Stimulated activated naive CD8-positive, alpha-beta T cell treated with anti-CD3 and anti-CD28 coated beads, Interleukin-15, Interleukin-2, amounts not matched to agents 100 U/mL and 50 U/mL, for 24 hours (primary cell): ENCODE results near the gene GPN1.
"Not testable (repeated sequence)": the region's sequence is repeated elsewhere in the genome, so short reads cannot be mapped to it uniquely, and the experiment has no call there.

Source experiments
- ATAC-seq: fragments of 150-1000 bp; cut with Tn5 transposase; one replicate; pipeline ENCODE4 v1.10.0; 2021
- DNase-seq: peaks from one replicate; pipeline ENCODE4 v3.0.0; 2021

GPN1 gene

DNA sequence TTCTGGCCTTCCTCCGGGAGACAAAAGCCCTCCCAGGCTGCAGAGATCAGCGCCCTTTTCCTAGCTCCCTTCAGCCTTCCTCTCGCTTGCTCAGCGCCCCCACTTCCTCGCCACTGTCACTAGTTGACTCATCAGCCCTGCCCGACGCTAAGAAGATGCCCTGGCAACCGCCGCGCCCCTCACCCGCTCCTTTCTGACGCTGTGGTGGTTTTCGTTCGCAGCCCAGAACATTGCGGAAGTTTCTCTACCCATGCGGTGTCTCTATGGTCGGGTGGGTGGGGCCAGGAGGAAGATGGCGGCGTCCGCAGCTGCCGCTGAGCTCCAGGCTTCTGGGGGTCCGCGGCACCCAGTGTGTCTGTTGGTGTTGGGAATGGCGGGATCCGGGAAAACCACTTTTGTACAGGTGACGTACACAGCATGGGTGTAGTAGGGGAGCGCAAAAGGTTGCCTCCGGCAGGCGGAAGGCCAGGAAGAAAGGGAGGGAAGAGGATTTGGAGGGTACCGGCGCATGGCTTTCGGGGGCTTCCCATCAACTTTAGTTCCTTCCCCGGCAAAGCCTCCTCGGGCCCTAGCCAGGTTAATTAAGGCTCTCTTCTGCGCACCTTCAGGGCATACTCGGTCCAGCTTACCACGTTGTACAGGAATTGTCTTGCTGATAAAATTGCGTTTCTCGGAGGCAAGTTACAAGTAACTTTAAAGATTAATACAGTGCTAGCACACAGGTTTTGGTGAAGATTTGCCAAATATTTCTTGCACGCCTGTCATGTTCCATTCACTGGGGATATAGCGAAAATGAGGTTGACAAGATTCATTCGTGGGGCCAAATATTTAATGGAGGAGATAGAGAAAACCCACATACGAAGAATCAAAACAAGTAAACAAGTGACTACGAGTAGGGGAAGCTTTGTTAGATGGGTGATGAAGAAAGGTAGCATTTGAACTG lies at the start of gene GPN1, which contains the start of gene CCDC121:
Gene GPN1 (plus strand): TSS at position 284 of the 943 bp plus-strand sequence. CDS start 9 bp downstream, at position 293.
Gene CCDC121 (minus strand): TSS at position 246 of the 943 bp plus-strand sequence. CDS start 1,213 bp downstream, outside the sequence.
- DNase-seq (peak; percentile 94), ATAC-seq (peak; percentile 97)

DNA sequence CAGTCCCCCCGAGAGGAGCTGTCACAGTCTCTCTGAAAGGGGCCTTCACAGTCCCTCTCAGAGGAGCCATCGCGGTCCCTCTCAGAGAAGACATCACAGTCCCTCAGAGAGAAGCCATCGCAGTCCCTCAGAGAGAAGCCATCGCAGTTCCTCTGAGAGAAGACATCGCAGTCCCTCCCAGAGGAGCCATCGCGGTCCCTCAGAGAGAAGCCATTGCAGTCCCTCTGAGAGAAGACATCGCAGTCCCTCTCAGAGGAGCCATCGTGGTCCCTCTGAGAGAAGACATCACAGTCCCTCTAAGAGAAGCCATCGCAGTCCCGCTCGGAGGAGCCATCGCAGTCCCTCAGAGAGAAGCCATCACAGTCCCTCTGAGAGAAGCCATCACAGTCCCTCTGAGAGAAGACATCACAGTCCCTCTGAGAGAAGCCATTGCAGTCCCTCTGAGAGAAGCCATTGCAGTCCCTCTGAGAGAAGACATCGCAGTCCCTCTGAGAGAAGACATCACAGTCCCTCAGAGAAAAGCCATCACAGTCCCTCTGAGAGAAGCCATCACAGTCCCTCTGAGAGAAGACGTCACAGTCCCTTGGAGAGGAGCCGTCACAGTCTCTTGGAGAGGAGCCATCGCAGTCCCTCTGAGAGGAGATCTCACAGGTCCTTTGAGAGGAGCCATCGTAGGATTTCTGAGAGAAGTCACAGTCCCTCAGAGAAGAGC lies 47.3 kb upstream of the GPN1 start:
- DNase-seq (no peak), ATAC-seq (no peak)

- DNase-seq, result peak; percentile 7
- ATAC-seq, result no peak
Observed at GRCh38 chr2:27582129-27582694, 46.6 kb upstream of the GPN1 start.

GRCh38 chr2:27582695-27583389 lies 46.0 kb upstream of the GPN1 start, which contains the start of gene ZNF512:
Gene ZNF512 (plus strand): TSS chr2:27583042. CDS start chr2:27583113, 71 bp downstream.
- peak; percentile 89 for DNase-seq
- ATAC-seq, result peak; percentile 85

- ATAC-seq (no peak), DNase-seq (no peak)
Observed at GRCh38 chr2:27583390-27583915, 45.4 kb upstream of the GPN1 start.

GRCh38 chr2:27584597-27584996 lies 44.3 kb upstream of the GPN1 start:
- no peak for DNase-seq
- ATAC-seq, result no peak

DNA sequence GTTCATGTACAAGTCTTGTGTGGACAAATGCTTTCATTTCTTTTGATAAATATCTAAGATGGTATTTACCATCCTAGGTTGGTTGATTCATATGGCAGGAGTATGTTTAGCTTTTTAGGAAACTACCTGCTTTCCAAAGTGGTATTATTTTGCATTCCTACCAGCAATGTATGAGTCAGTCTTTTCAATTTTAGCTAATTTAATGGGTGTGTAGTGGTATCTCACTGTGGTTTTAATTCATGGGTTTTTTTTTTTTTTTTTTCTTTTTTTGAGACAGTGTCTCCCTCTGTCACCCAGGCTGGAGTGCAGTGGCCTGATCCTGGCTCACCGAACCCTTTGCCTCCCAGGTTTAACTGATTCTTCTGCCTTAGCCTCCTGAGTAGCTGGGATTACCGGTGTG lies 41.8 kb upstream of the GPN1 start:
- DNase-seq, result peak; percentile 11
- peak; percentile 56 for ATAC-seq

DNA sequence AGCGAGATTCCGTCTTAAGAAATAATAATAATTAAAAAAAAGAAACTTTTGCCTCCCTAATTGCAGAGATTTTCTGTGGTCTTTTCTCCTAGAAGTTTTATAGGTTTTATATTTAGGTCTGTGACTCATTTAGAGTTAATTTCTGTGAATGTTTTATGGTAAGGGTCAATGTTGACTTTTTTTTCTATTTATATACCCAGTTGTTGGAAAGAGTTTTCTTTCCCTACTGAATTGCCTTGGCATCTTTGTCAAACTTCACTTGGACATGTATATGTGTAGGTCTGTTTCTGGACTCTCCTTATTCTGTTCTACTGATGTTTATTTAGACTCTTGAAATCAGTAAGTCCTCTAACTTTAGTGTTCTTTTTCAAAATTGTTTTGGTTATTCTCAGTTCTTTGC lies 40.5 kb upstream of the GPN1 start:
- DNase-seq (no peak), ATAC-seq (no peak)

DNA sequence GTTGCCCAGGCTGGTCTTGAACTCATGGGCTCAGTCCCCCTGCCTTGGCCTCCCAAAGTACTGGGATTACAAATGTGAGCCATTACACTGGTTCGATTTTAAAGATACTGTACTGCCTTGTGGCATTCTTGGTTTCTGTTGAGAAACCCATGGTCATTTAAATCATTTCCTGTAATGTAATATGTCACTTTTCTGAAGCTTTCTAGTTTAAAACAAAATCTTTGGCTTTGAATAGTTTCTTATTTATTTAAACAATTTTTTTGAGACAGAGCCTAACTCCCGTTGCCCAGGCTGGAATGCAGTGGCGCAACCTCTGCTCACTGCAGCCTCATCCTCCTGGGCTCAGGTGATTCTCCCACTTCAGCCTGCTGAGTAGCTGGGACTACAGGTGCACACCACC lies 37.1 kb upstream of the GPN1 start:
- no peak for DNase-seq
- no peak for ATAC-seq

- no peak for DNase-seq
- no peak for ATAC-seq
Observed at GRCh38 chr2:27593240-27593639, 35.6 kb upstream of the GPN1 start.

- DNase-seq, ATAC-seq: not testable (repeated sequence)
Observed at GRCh38 chr2:27594020-27594703, 34.7 kb upstream of the GPN1 start.

DNA sequence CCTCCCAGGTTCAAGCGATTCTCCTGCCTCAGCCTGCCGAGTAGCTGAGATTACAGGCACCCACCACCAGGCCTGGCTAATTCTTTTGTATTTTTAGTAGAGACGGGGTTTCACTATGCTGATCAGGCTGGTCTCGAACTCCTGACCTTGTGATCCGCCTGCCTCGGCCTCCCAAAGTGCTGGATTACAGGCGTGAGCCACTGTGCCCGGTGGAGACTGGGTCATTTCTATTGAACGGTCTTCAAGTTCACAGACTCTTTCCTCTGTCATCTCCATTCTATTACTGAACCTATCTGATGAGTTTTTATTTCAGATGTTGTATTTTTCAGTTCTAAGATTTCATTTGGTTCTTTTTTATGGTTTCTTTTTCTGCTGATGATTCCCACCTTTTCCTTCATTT lies 33.4 kb upstream of the GPN1 start:
- not testable (repeated sequence) for ATAC-seq, DNase-seq

DNA sequence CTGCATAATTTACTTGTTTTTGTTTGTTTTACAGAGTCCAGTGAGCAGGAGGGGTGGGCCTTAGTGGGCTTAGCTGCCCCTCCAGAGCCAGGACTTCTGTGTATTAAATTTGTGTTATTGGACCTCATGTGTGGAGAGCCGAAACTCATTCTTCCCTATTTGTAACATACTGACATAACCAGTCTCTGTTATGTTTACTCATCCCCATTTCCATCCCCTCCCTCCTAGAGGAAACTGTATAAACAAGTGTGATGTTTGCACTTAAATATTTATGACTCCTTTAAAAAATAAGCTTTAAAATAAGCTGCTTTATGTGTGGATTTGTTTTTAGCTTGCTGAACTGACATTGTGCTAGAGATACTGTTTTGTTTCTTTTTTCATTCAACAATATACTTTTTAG lies 32.2 kb upstream of the GPN1 start:
- ATAC-seq (no peak), DNase-seq (no peak)

DNA sequence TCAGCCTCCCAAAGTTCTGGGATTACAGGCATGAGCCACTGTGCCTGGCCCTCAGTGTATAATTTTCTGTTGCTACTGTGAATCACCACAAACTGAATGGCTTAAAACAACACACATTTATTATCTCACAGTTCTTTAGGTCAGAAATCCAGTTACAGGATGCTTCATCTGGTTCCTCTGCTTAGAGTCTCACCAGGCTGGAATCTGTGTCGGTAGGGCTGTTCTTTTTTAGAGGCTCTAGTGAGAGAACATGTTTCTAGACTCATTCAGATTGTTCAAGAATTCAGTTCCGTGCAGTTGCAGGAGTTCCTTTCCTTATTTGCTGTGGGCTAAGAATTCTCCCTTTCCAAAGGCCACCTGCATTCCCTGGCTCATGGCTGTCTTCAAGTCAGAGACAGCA lies 22.2 kb upstream of the GPN1 start:
- ATAC-seq (no peak), DNase-seq (no peak)

GRCh38 chr2:27613985-27614384 lies 14.9 kb upstream of the GPN1 start:
- DNase-seq (no peak), ATAC-seq (no peak)

GRCh38 chr2:27615316-27615715 lies 13.5 kb upstream of the GPN1 start:
- ATAC-seq (no peak), DNase-seq (no peak)

DNA sequence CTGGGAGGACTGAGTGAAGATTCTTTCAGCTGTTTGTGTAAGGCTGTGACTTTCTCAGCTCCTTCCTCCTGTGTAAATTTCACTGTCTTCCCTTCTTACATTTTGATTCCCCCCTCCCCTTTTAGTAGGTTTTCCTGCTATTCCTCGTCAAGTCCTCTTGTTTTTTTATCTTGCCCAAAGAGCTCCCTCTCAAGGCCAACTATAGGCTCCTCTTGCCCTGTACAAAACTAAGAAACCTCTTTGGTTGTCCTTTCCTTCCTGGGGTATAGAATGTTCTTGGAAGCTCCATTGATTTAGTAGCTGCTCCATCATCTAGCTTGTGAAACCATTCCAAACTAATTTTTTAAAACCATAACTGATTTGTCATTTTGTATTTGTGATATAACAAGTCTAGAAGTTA lies 7.3 kb upstream of the GPN1 start:
- no peak for ATAC-seq

DNA sequence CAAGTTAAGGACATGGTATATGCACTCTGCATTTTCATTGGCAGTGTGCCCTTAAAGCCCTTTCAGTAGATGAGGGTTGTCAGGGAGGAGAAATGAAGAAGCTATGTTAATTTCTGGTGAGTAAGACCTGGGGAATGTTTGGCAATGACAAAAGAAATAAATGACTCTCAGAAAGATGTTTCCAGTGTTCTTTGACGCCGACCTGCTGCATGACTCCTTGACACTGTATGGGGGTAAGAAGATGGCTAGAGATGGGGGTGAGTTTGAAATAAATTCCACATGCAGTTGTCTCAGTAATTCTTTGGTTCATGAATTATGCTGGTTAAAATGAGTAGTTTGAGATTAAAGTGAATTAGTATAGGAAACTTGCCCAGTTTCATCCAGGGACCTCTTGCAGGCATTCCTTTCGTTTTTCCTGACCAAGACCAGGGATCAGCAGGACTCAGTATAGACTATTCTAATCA lies 5.9 kb upstream of the GPN1 start:
- ATAC-seq (peak; percentile 38), DNase-seq (no peak)

More for the DNA sequence above, 7.3 kb upstream of the GPN1 start:
- no peak for DNase-seq

DNA sequence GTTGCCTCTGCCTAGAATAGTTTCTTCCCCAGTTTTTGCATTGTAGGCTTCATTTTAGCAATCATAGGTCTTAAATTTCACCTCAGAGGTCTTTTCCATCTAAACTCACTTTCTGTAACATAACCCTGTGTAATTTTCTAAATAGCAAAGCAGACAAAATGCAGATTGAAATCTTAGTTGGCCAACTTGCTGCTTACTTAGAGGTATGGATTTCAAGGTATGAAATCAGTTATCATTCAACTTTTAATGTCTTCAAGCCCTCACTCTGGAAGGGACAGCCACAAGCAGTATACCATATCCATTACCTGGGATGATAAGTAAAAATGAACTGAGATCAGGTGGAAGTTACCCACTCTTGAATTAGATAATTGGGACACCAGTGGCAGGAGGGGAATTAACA lies 3.9 kb upstream of the GPN1 start:
- DNase-seq (no peak), ATAC-seq (no peak)

DNA sequence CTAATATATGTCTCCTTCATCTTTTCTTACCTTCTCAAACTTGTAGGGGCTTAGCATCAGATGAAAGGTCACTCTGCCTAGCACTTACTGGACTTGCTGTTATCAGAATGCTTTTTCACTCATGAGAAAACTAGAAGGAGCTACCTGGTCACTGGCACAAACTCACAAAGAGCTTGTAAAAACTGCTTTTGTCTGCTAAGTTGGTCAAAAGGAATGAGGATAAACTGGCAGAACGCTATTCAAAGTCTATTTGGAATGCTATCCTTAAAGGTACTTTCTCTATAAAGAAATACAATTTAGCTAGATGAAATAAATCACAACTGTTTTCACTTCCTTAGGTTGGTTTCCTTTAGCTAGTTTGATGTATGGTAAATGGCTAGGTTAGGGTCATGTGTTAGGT lies 2.5 kb upstream of the GPN1 start:
- ATAC-seq, DNase-seq: not testable (repeated sequence)

- not testable (repeated sequence) for DNase-seq, ATAC-seq
Observed at GRCh38 chr2:27626921-27627320, 1.9 kb upstream of the GPN1 start.
